ENCODE data around the gene ZFAND4.
"Not testable (repeated sequence)": the region's sequence is repeated elsewhere in the genome, so short reads cannot be mapped to it uniquely, and the experiment has no call there.

Gene ZFAND4

GRCh38 chr10:45672181-45673073 lies at the start of gene ZFAND4:
Gene ZFAND4 (minus strand): TSS chr10:45672772. CDS start chr10:45663725, 9,047 bp downstream.
- peak; percentile 84 to 91 for DNase-seq (ENCODE audit: extremely low read depth in 1 of 2, low read depth in 1 of 2)

- not testable (repeated sequence) for DNase-seq (ENCODE audit: extremely low read depth in 1 of 2, low read depth in 1 of 2)
Observed at GRCh38 chr10:45721503-45721902, 48.9 kb upstream of the ZFAND4 start.

- not testable (repeated sequence) for DNase-seq (ENCODE audit: extremely low read depth in 1 of 2, low read depth in 1 of 2)
Observed at GRCh38 chr10:45717642-45718041, 45.1 kb upstream of the ZFAND4 start.

GRCh38 chr10:45717053-45717452 lies 44.5 kb upstream of the ZFAND4 start:
- DNase-seq (ENCODE audit: extremely low read depth in 1 of 2, low read depth in 1 of 2): not testable (repeated sequence)

- not testable (repeated sequence) for DNase-seq (ENCODE audit: extremely low read depth in 1 of 2, low read depth in 1 of 2)
Observed at GRCh38 chr10:45711223-45711622, 38.7 kb upstream of the ZFAND4 start.

GRCh38 chr10:45710200-45710796 lies 37.7 kb upstream of the ZFAND4 start:
- not testable (repeated sequence) for DNase-seq (ENCODE audit: extremely low read depth in 1 of 2, low read depth in 1 of 2)

GRCh38 chr10:45678467-45678866 lies 5.9 kb upstream of the ZFAND4 start:
- not testable (repeated sequence) for DNase-seq (ENCODE audit: extremely low read depth in 1 of 2, low read depth in 1 of 2)

- no peak for DNase-seq (ENCODE audit: extremely low read depth in 1 of 2, low read depth in 1 of 2)
Observed at GRCh38 chr10:45675388-45675787, 2.8 kb upstream of the ZFAND4 start.

- DNase-seq (ENCODE audit: extremely low read depth in 1 of 2, low read depth in 1 of 2): no peak
Observed at GRCh38 chr10:45673074-45673648, 589 bp upstream of the ZFAND4 start.

- not testable (repeated sequence) for DNase-seq (ENCODE audit: extremely low read depth in 1 of 2, low read depth in 1 of 2)
Observed at GRCh38 chr10:45671300-45671699, 1.3 kb downstream of the ZFAND4 start.

GRCh38 chr10:45669897-45670296 lies 2.7 kb downstream of the ZFAND4 start:
- DNase-seq (ENCODE audit: extremely low read depth in 1 of 2, low read depth in 1 of 2): not testable (repeated sequence)

GRCh38 chr10:45660876-45661411 lies 11.6 kb downstream of the ZFAND4 start:
- no peak for DNase-seq (ENCODE audit: extremely low read depth in 1 of 2, low read depth in 1 of 2)

GRCh38 chr10:45657033-45657926 lies 15.3 kb downstream of the ZFAND4 start:
- DNase-seq (ENCODE audit: extremely low read depth in 1 of 2, low read depth in 1 of 2): no peak

GRCh38 chr10:45655219-45655618 lies 17.4 kb downstream of the ZFAND4 start:
- no peak for DNase-seq (ENCODE audit: extremely low read depth in 1 of 2, low read depth in 1 of 2)

- DNase-seq (ENCODE audit: extremely low read depth in 1 of 2, low read depth in 1 of 2): not testable (repeated sequence)
Observed at GRCh38 chr10:45654753-45655141, 17.8 kb downstream of the ZFAND4 start.

GRCh38 chr10:45653454-45653853 lies 19.1 kb downstream of the ZFAND4 start:
- no peak for DNase-seq (ENCODE audit: extremely low read depth in 1 of 2, low read depth in 1 of 2)

GRCh38 chr10:45652511-45652910 lies 20.1 kb downstream of the ZFAND4 start:
- no peak for DNase-seq (ENCODE audit: extremely low read depth in 1 of 2, low read depth in 1 of 2)

GRCh38 chr10:45649296-45649695 lies 23.3 kb downstream of the ZFAND4 start:
- DNase-seq (ENCODE audit: extremely low read depth in 1 of 2, low read depth in 1 of 2): no peak

- no peak for DNase-seq (ENCODE audit: extremely low read depth in 1 of 2, low read depth in 1 of 2)
Observed at GRCh38 chr10:45647118-45647517, 25.5 kb downstream of the ZFAND4 start.

- DNase-seq (ENCODE audit: extremely low read depth in 1 of 2, low read depth in 1 of 2): no peak
Observed at GRCh38 chr10:45646384-45647050, 26.1 kb downstream of the ZFAND4 start.
